Measurements from ENCODE around the gene ANKRD16. TPM values are rescaled to one million over a fixed set of nuclear protein-coding genes. Genes with fewer than 3 reads are reported as not detected.
A peak's percentile ranks its signal among the peaks of the same experiment; 100 is the strongest.

The ANKRD16 gene
- total RNA-seq, 2 donors from 2014 or later: 4.1 to 7.6 TPM

GRCh38 chr10:5812283-5813090 is 77.2 kb downstream of the ANKRD16 start:
- Mint-ChIP-seq H3K36me3 (peaks cover 5% of the 10 kb centered on the region), H3K9me3 (no peaks in the 10 kb centered on the region), H3K27me3 (no peaks in the 10 kb centered on the region), H3K4me1 (ENCODE audit: low read depth in 2 of 2) (peaks cover 36 to 49% of the 10 kb centered on the region in 2 donors), H3K27ac (peak overlapping the region; percentile 70 to 90), H3K4me3 (peak overlapping the region; percentile 88)
- ATAC-seq (peak; percentile 61 to 64), DNase-seq (ENCODE audit: low spot score) (peak; percentile 73)

Other genes with a start within 250 kb of the ANKRD16 start
- gene ASB13, start 223.3 kb downstream of the ANKRD16 start, total RNA-seq: 1 to 10 TPM; 1.9 to 2.3 TPM
- gene TASOR2, start 205.1 kb downstream of the ANKRD16 start, total RNA-seq: 100 to 1,000 TPM in 1 of 2 donors, 10 to 100 TPM in 1; 70.0 to 118 TPM
- 100 to 1,000 TPM; 214 to 225 TPM for gene GDI2, start 76.5 kb downstream of the ANKRD16 start, total RNA-seq
- gene FBH1, start 350 bp upstream of the ANKRD16 start, total RNA-seq: 10 to 100 TPM; 65.3 to 99.9 TPM
- gene IL15RA, start 87.7 kb upstream of the ANKRD16 start, total RNA-seq: 100 to 1,000 TPM in 1 of 2 donors, 10 to 100 TPM in 1; 56.7 to 125 TPM
- gene IL2RA, start 172.5 kb upstream of the ANKRD16 start, total RNA-seq: 1,000 to 10,000 TPM; 1,064 to 1,187 TPM
- 100 to 1,000 TPM; 195 to 294 TPM for gene RBM17, start 199.1 kb upstream of the ANKRD16 start, total RNA-seq

All from natural killer cell treated with Interleukin-12 subunit alpha and Interleukin-12 subunit beta and Interleukin-15 and Interleukin-18, amount 100 ng/mL, for 72 hours (primary cell).